ENCODE data around the gene MPL.
"Not testable (repeated sequence)": the region's sequence is repeated elsewhere in the genome, so short reads cannot be mapped to it uniquely, and the experiment has no call there.

Gene MPL

DNA sequence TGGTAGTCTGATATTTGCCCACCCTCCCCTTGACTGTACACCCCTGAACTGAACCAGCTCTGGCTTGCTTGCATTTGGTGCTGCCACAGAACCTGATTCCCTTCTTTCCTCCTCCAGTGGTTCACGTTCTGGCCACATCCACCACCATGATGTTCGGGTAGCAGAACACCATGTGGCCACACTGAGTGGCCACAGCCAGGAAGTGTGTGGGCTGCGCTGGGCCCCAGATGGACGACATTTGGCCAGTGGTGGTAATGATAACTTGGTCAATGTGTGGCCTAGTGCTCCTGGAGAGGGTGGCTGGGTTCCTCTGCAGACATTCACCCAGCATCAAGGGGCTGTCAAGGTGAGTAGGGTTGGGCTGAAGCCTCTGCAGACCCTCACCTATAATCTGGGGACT lies 23.0 kb downstream of the MPL start:
- DNase-seq = no peak
- TF ChIP-seq POLR2A (IDR thresholded peaks at IDR 0.05; ENCODE audit: low read length) (no peak), GATA1 (IDR thresholded peaks at IDR 0.05; ENCODE audit: low read depth, low read length) (no peak)

DNA sequence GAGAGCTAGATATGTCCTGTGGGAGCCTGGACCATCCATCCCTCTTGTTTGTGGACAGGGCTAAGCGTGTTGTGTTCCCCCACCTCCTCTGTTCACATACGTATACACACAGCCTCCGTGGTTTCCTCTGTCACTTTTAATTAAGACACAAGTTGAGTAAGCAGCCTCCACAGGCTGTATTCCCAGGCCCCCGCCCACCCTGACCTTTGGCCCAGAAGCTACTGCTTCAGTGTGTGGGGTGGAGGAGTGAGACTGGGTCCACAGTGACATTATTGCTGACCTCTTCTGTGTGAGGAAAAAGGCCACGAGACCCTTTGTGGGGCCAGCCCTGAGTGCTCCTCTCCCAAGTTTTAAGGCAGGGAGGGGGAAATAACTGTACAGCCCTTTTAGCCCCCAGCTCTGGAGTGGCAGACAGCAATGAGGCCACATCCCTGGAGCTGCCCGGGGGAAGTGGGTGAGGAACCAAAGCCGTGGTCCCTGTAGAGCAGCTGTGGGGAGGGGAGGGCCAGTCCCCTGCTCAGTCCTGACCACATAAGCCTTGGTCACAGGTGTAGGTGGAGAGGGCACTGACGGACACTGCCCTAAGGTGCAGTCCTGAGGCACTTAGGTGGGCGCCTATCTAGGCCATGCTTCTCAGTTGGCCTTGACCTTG lies 25.8 kb downstream of the MPL start:
- DNase-seq = peak in 1 of 2 experiments; percentile 20
- TF ChIP-seq POLR2A (IDR thresholded peaks at IDR 0.05; ENCODE audit: low read length) (no peak), GATA1 (IDR thresholded peaks at IDR 0.05; ENCODE audit: low read depth, low read length) (no peak)

- peak; percentile 1 for TF ChIP-seq POLR2A (IDR thresholded peaks at IDR 0.05; ENCODE audit: low read length)
- TF ChIP-seq GATA1 (IDR thresholded peaks at IDR 0.05; ENCODE audit: low read depth, low read length) = no peak
- DNase-seq = no peak
These were observed 26.4 kb downstream of the MPL start for GRCh38 chr1:43363935-43364525.

- TF ChIP-seq POLR2A (IDR thresholded peaks at IDR 0.05; ENCODE audit: low read length) (no peak), GATA1 (IDR thresholded peaks at IDR 0.05; ENCODE audit: low read depth, low read length) (no peak)
These were observed 28.1 kb downstream of the MPL start for GRCh38 chr1:43365678-43366077.

GRCh38 chr1:43366179-43366578 lies 28.6 kb downstream of the MPL start:
- peak; percentile 22 to 43 for DNase-seq
- TF ChIP-seq POLR2A (IDR thresholded peaks at IDR 0.05; ENCODE audit: low read length) = no peak
- no peak for TF ChIP-seq GATA1 (IDR thresholded peaks at IDR 0.05; ENCODE audit: low read depth, low read length)

More at GRCh38 chr1:43365678-43366077, 28.1 kb downstream of the MPL start:
- DNase-seq = peak in 1 of 2 experiments; percentile 27

- TF ChIP-seq GATA1 (IDR thresholded peaks at IDR 0.05; ENCODE audit: low read depth, low read length) (no peak), POLR2A (IDR thresholded peaks at IDR 0.05; ENCODE audit: low read length) (no peak)
- no peak for DNase-seq
These were observed 29.0 kb downstream of the MPL start for GRCh38 chr1:43366601-43367025.

GRCh38 chr1:43367026-43367903 lies 29.6 kb downstream of the MPL start:
- TF ChIP-seq GATA1 (IDR thresholded peaks at IDR 0.05; ENCODE audit: low read depth, low read length) = peak; percentile 27
- TF ChIP-seq POLR2A (IDR thresholded peaks at IDR 0.05; ENCODE audit: low read length) = peak; percentile 66
- DNase-seq = peak; percentile 94 to 96

DNA sequence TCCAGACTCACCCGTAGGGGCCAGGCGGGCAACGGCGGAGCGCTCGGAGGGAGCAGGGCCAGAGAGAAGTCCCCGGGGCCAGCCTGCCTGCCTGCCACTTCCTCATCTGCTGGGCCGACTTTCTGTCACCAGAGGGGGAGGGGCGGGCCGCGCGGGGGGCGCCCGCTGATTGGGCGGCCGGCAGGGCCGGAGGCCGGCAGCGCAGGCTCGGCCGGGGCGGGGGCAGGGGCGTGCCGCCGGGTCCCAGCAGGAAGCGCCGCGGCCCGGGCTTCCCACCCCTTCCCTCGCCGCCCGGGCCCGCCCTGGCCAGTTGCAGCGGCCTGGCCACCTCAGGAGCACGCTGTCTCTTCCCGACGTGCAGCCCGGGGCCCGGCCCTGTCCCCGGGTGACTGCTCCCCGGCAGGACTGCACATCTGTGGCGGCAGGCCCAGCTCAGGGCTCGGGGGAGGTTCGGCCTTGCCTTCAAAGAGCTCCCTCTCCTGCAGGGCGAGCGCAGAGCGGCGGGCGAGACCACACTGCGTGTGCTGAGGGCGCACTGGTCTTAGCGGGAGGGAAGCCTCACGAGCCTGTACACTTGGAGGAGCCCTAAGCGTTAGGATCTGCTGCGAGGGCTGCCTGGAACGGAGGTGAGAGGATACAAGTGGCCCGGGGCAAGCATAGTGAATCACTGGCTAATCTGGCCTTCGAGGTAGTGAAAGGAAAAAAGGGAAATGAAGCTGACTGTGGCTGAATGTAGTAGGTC lies 30.5 kb downstream of the MPL start, which contains the start of gene ELOVL1:
Gene ELOVL1, minus strand, starts transcription at position 108 of the 742 bp plus-strand sequence. CDS start 2,402 bp downstream, outside the sequence.
- TF ChIP-seq GATA1 (IDR thresholded peaks at IDR 0.05; ENCODE audit: low read depth, low read length) (no peak), POLR2A (IDR thresholded peaks at IDR 0.05; ENCODE audit: low read length) (peak; percentile 61)
- DNase-seq = peak; percentile 91 to 93

- no peak for DNase-seq
- TF ChIP-seq POLR2A (IDR thresholded peaks at IDR 0.05; ENCODE audit: low read length) = no peak
- no peak for TF ChIP-seq GATA1 (IDR thresholded peaks at IDR 0.05; ENCODE audit: low read depth, low read length)
These were observed 31.0 kb downstream of the MPL start for GRCh38 chr1:43368646-43369020.

- DNase-seq = not testable (repeated sequence)
These were observed 32.2 kb downstream of the MPL start for GRCh38 chr1:43369779-43370178.

- TF ChIP-seq GATA1 (IDR thresholded peaks at IDR 0.05; ENCODE audit: low read depth, low read length) (no peak), POLR2A (IDR thresholded peaks at IDR 0.05; ENCODE audit: low read length) (no peak)
- DNase-seq = no peak
These were observed 32.9 kb downstream of the MPL start for GRCh38 chr1:43370564-43370963.

DNA sequence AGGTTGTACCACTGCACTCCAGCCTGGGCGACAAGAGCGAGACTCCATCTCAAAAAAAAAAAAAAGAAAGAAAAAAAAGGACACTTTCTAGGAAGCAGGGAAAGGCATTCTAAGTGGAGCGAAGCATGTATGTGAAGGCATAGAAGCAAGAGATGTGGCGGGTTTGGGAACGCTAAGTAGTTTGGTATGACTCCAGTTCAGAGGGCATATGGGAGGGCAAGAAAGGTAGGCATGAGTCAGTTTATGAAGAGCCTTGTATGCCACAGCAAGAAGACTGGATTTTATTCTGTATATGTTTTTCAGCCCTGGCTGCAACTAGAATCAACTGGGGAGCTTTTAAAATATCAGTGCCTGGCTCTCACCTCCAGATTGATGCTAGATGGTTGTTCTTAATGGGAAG lies 34.6 kb downstream of the MPL start:
- TF ChIP-seq GATA1 (IDR thresholded peaks at IDR 0.05; ENCODE audit: low read depth, low read length) = no peak
- no peak for TF ChIP-seq POLR2A (IDR thresholded peaks at IDR 0.05; ENCODE audit: low read length)
- DNase-seq = no peak

GRCh38 chr1:43373066-43373940 lies 35.7 kb downstream of the MPL start:
- peak in 1 of 2 experiments; percentile 47 for DNase-seq
- TF ChIP-seq POLR2A (IDR thresholded peaks at IDR 0.05; ENCODE audit: low read length) = no peak
- no peak for TF ChIP-seq GATA1 (IDR thresholded peaks at IDR 0.05; ENCODE audit: low read depth, low read length)
